Neural progenitor cell (in vitro differentiated cells): ENCODE measurements around the gene BRD3OS.

Experiments
- EZH2 ChIP-seq: fragments of 200-600 bp; sonication (generic); IDR thresholded peaks from 2 replicates; pipeline ENCODE4 v1.6.1; 2017; ENCODE audit warnings: antibody characterized with exemption, mild to moderate bottlenecking, moderate library complexity
- EZH2phosphoT487 ChIP-seq: fragments of 200-600 bp; sonication (generic); IDR thresholded peaks from 2 replicates; pipeline ENCODE4 v1.6.1; 2017; ENCODE audit warnings: antibody characterized with exemption
- TF ChIP-seq, protein P1 (sequence below): fragments of 200-600 bp; sonication (generic); IDR thresholded peaks from 2 replicates; pipeline ENCODE4 v1.5.1; 2017; ENCODE audit warnings: antibody characterized with exemption, mild to moderate bottlenecking

DNA sequence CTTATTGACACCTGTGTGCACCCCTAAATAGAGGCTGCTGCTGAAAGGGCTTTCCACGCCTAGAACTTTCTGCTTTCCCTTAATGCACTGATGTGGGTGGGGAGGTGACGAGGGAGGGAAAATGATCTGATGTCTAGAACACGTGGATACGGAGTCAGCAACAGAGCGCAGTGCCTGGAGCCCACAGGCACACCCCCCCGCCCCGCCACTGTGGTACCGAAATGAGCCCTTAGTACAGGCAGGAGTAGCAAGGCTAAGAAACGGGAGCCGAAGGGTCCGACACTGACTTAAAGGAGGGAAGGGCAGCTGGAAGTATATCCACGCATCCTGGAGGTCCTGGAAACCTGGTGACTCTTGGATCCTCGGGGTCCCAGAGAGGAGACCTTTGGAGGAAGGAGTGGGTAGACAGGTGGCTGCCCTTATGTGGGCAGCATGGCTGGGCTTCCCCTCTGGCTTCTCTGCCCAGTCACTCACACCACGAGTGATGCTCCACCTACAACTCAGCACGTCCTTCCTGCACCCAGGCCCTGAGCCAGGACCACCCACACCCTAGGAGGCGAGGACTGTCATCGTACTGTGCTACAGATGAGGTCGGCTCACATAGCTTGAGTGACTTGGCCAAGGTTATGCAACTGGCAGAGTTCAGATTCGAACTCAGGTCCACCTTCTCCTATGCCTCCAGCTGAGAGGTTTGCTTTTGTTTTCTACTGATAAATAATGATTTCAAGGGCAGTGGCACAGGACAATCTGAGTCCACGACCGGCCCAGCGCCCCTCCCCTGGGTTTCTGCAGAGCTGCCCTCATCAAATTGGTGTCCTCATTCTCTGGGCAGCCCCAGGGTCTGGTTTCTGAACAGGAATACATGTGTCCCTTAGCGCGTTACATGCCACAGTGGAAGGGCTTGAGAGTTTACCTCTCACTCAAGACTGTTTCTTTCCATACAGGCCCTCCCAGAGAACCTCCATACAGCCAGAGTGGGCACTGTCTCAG, 28.5 kb upstream of the BRD3OS start:
- TF ChIP-seq EZH2 (no peak), EZH2phosphoT487 (no peak)
- TF ChIP-seq, protein P1, sequence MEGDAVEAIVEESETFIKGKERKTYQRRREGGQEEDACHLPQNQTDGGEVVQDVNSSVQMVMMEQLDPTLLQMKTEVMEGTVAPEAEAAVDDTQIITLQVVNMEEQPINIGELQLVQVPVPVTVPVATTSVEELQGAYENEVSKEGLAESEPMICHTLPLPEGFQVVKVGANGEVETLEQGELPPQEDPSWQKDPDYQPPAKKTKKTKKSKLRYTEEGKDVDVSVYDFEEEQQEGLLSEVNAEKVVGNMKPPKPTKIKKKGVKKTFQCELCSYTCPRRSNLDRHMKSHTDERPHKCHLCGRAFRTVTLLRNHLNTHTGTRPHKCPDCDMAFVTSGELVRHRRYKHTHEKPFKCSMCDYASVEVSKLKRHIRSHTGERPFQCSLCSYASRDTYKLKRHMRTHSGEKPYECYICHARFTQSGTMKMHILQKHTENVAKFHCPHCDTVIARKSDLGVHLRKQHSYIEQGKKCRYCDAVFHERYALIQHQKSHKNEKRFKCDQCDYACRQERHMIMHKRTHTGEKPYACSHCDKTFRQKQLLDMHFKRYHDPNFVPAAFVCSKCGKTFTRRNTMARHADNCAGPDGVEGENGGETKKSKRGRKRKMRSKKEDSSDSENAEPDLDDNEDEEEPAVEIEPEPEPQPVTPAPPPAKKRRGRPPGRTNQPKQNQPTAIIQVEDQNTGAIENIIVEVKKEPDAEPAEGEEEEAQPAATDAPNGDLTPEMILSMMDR = no peak
